ENCODE results near the gene PECR. TPM values are rescaled to one million over a fixed set of nuclear protein-coding genes. Genes with fewer than 3 reads are reported as not detected.

The PECR gene
- total and polyA plus RNA-seq, 9 of the 15 experiments (the other 6 are each of a cell fraction or from before 2014, with no cell fraction given) = 1.1 to 10.3 (median 8.2) TPM

DNA sequence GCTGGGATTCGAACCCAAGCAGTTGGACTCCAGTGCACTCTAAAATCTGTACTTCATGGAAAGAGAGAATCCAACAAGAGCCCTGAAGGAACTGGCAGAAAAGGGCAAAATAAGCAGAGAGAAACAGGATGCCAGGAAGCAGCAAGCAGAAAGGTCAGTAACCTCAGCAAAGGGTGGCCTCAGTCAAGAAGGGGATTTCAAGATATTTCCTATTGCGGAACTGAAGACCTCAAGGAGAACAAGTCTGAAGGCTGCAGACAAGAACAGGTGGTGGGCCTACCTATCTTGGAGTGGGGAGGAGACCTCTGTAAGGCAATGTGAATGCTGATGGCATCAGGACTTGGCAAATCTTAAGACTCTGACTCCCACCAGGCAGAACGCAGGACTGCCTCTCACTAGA is 48.2 kb downstream of the PECR start:
- intact Hi-C loops (cut with micrococcal nuclease) = loop anchor here (5.0 kb wide), 1 partner anchor 74 kb away; the partner anchor contains the start of gene XRCC5
- no peak for FAIRE-seq
- CTCF ChIA-PET (ENCODE audit: low intra/inter-chr PET ratio) = interaction anchor here (0.6 to 1.2 kb wide), 2 partner anchors 13 to 634 kb away, joined by 4 read pairs; no protein-coding TSS in a partner anchor

More for the DNA sequence above, 48.2 kb downstream of the PECR start:
- Histone ChIP-seq H3K36me3 (ENCODE audit: control insufficient read depth, insufficient read depth, low read length) (no peaks in the 10 kb centered on the region), H2AFZ (ENCODE audit: low read depth, low read length) (no peak overlapping the region), H3K9me1 (ENCODE audit: control insufficient read depth, insufficient read depth, low read length) (no peaks in the 10 kb centered on the region), H3K4me3 (no peak overlapping the region), H4K20me1 (replicated peaks; ENCODE audit: control insufficient read depth, insufficient read depth, low read length) (no peaks in the 10 kb centered on the region), H3K27ac (ENCODE audit: extremely low read depth, low read depth, low read length) (no peak overlapping the region), H3K4me2 (ENCODE audit: insufficient read depth, low read length) (no peak overlapping the region), H3K9ac (ENCODE audit: insufficient read depth in 1 of 2, low read depth in 2 of 2, low read length in 2 of 2) (no peak overlapping the region), H3K9me3 (replicated peaks; ENCODE audit: control insufficient read depth, insufficient read depth, low read depth, low read length) (no peaks in the 10 kb centered on the region), H3K79me2 (ENCODE audit: control insufficient read depth, insufficient read depth, low read length) (no peaks in the 10 kb centered on the region), H3K4me1 (replicated peaks in 1 of 2; ENCODE audit: control insufficient read depth in 2 of 2, insufficient read depth in 2 of 2, low read length in 2 of 2) (no peaks in the 10 kb centered on the region; a peak in 2 of 5 replicates), H3K27me3 (ENCODE audit: control insufficient read depth in 2 of 2, insufficient read depth in 2 of 2, low read length in 2 of 2) (no peaks in the 10 kb centered on the region)
- WGBS (ENCODE audit: insufficient coverage, low coverage, missing lambda C conversion rate) = 65% methylated on average over 3 of the region's 3 CpGs
- no peak for DNase-seq (ENCODE audit: extremely low read depth in 1 of 4, low spot score in 3 of 4)
- no peak for ATAC-seq
- no peak for TF ChIP-seq ZFP36 (IDR thresholded peaks at IDR 0.05; ENCODE audit: low read depth, low read length, partially characterized antibody)
- TF ChIP-seq, protein P1, sequence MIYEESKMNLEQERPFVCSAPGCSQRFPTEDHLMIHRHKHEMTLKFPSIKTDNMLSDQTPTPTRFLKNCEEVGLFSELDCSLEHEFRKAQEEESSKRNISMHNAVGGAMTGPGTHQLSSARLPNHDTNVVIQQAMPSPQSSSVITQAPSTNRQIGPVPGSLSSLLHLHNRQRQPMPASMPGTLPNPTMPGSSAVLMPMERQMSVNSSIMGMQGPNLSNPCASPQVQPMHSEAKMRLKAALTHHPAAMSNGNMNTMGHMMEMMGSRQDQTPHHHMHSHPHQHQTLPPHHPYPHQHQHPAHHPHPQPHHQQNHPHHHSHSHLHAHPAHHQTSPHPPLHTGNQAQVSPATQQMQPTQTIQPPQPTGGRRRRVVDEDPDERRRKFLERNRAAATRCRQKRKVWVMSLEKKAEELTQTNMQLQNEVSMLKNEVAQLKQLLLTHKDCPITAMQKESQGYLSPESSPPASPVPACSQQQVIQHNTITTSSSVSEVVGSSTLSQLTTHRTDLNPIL (CRISPR knock-in tag; IDR thresholded peaks at IDR 0.05) = no peak
- TF ChIP-seq PPARD (CRISPR knock-in tag; IDR thresholded peaks at IDR 0.05) = no peak
- no peak for TF ChIP-seq SIN3B (IDR thresholded peaks at IDR 0.05; ENCODE audit: low read depth)
- TF ChIP-seq PRPF4 (IDR thresholded peaks at IDR 0.05; ENCODE audit: insufficient read depth, low read depth, low read length, poor library complexity, severe bottlenecking) = no peak
- TF ChIP-seq GATAD2A (IDR thresholded peaks at IDR 0.05) = no peak
- no peak for TF ChIP-seq SMAD1 (IDR thresholded peaks at IDR 0.05; ENCODE audit: low read depth, low read length, partially characterized antibody)
- no peak for TF ChIP-seq FIP1L1 (IDR thresholded peaks at IDR 0.05; ENCODE audit: low read depth, low read length, poor library complexity, severe bottlenecking)
- no peak for TF ChIP-seq CBX3 (IDR thresholded peaks at IDR 0.05; ENCODE audit: borderline replicate concordance in 1 of 2, low read length in 2 of 2)
- no peak for TF ChIP-seq KLF6 (CRISPR knock-in tag; IDR thresholded peaks at IDR 0.05; ENCODE audit: borderline replicate concordance)
- in situ Hi-C loops (cut with MboI) = loop anchor here (10.0 kb wide), 1 partner anchor 631 kb away; no protein-coding TSS in a partner anchor
- BruUV-seq (replicated peaks) = no TSS peak
- POLR2A ChIA-PET = interaction anchor here (0.6 kb wide), 1 partner anchor 15 kb away, joined by 3 read pairs; no protein-coding TSS in a partner anchor
